HG03280 (cell line): Measurements from ENCODE around the gene SERINC5.
"Not testable (repeated sequence)": the region's sequence is repeated elsewhere in the genome, so short reads cannot be mapped to it uniquely, and the experiment has no call there.

ENCODE experiments used
- ATAC-seq: cut with Tn5 transposase; IDR thresholded peaks from one replicate; pipeline ENCODE4 v1.9.1; 2021; ENCODE audit warnings: mild to moderate bottlenecking, moderate library complexity; ENCODE audit not compliant: unreplicated experiment

The SERINC5 gene

GRCh38 chr5:80181618-80182211, 74.1 kb downstream of the SERINC5 start:
- ATAC-seq: no peak

GRCh38 chr5:80177236-80177635, 78.6 kb downstream of the SERINC5 start:
- ATAC-seq: no peak

GRCh38 chr5:80175337-80175736, 80.5 kb downstream of the SERINC5 start:
- no peak for ATAC-seq

- ATAC-seq: no peak
These were observed 81.1 kb downstream of the SERINC5 start for GRCh38 chr5:80174790-80175189.

GRCh38 chr5:80172067-80172695, 83.7 kb downstream of the SERINC5 start:
- ATAC-seq: no peak

- ATAC-seq: no peak
These were observed 85.7 kb downstream of the SERINC5 start for GRCh38 chr5:80170117-80170535.

- ATAC-seq: no peak
These were observed 87.3 kb downstream of the SERINC5 start for GRCh38 chr5:80168388-80169028.

GRCh38 chr5:80165452-80165851, 90.4 kb downstream of the SERINC5 start:
- no peak for ATAC-seq

- ATAC-seq: no peak
These were observed 94.7 kb downstream of the SERINC5 start for GRCh38 chr5:80161165-80161564.

GRCh38 chr5:80160242-80160641, 95.6 kb downstream of the SERINC5 start:
- no peak for ATAC-seq

GRCh38 chr5:80159133-80159815, 96.6 kb downstream of the SERINC5 start:
- no peak for ATAC-seq

- no peak for ATAC-seq
These were observed 99.7 kb downstream of the SERINC5 start for GRCh38 chr5:80156156-80156555.

GRCh38 chr5:80154749-80155148, 101.1 kb downstream of the SERINC5 start:
- no peak for ATAC-seq

GRCh38 chr5:80154289-80154688, 101.6 kb downstream of the SERINC5 start:
- ATAC-seq: not testable (repeated sequence)

GRCh38 chr5:80153586-80154126, 102.2 kb downstream of the SERINC5 start:
- ATAC-seq: no peak

GRCh38 chr5:80152778-80153177, 103.1 kb downstream of the SERINC5 start:
- ATAC-seq: no peak

GRCh38 chr5:80151890-80152289, 104.0 kb downstream of the SERINC5 start:
- no peak for ATAC-seq

- ATAC-seq: no peak
These were observed 105.1 kb downstream of the SERINC5 start for GRCh38 chr5:80150731-80151130.

GRCh38 chr5:80149161-80149609, 106.7 kb downstream of the SERINC5 start:
- ATAC-seq: no peak

- ATAC-seq: no peak
These were observed 108.6 kb downstream of the SERINC5 start for GRCh38 chr5:80147119-80147815.

GRCh38 chr5:80146046-80146445, 109.8 kb downstream of the SERINC5 start:
- ATAC-seq: no peak
